ENCODE data around the gene TAOK2. TPM values are rescaled to one million over a fixed set of nuclear protein-coding genes. Genes with fewer than 3 reads are reported as not detected.

Gene TAOK2
- total RNA-seq, 2 experiments from 2014 or later: 13.1 to 14.1 TPM

- Mint-ChIP-seq H3K4me3 (no peak overlapping the region), H3K36me3 (ENCODE audit: low read depth) (peaks cover 54% of the 10 kb centered on the region), H3K27me3 (no peaks in the 10 kb centered on the region), H3K9me3 (no peaks in the 10 kb centered on the region), H3K4me1 (ENCODE audit: low read depth) (peaks cover 24% of the 10 kb centered on the region), H3K27ac (no peak overlapping the region)
- intact Hi-C loops (cut with DNase I, micrococcal nuclease): no loop called here
- Histone ChIP-seq H3K36me3 (ENCODE audit: insufficient read depth, low read length) (peaks cover 39% of the 10 kb centered on the region), H3K4me3 (ENCODE audit: low read length) (no peak overlapping the region), H3K27ac (ENCODE audit: low read depth in 1 of 2, low read length in 2 of 2) (no peak overlapping the region), H3K4me1 (ENCODE audit: insufficient read depth, low read length) (peaks cover 25% of the 10 kb centered on the region), H3K27me3 (ENCODE audit: control insufficient read depth in 1 of 2, insufficient read depth in 2 of 2, low read length in 2 of 2) (no peaks in the 10 kb centered on the region), H3K9me3 (ENCODE audit: control insufficient read depth in 1 of 2, insufficient read depth in 1 of 2, low read length in 2 of 2) (no peaks in the 10 kb centered on the region)
- POLR2A ChIA-PET: no interaction called here
- ATAC-seq (ENCODE audit: poor library complexity) (no peak), DNase-seq (no peak)
- TF ChIP-seq CTCF (IDR thresholded peaks at IDR 0.05): no peak
- CTCF ChIA-PET: interaction anchor here (1.0 kb wide), 1 partner anchor 153 kb away, joined by 3 read pairs; no protein-coding TSS in a partner anchor
Observed at GRCh38 chr16:30000735-30001631, 27.3 kb downstream of the TAOK2 start.

- ChIA-PET CTCF (no interaction called here), POLR2A (no interaction called here)
- Mint-ChIP-seq H3K27me3 (no peaks in the 10 kb centered on the region), H3K36me3 (ENCODE audit: low read depth) (peaks cover 41% of the 10 kb centered on the region), H3K4me1 (ENCODE audit: low read depth) (peaks cover 12% of the 10 kb centered on the region), H3K4me3 (no peak overlapping the region), H3K27ac (no peak overlapping the region), H3K9me3 (no peaks in the 10 kb centered on the region)
- ATAC-seq (ENCODE audit: poor library complexity): no peak
- Histone ChIP-seq H3K36me3 (ENCODE audit: insufficient read depth, low read length) (peaks cover 34% of the 10 kb centered on the region), H3K4me3 (ENCODE audit: low read length) (no peak overlapping the region), H3K27me3 (ENCODE audit: control insufficient read depth in 1 of 2, insufficient read depth in 2 of 2, low read length in 2 of 2) (peaks cover 0 to 2% of the 10 kb centered on the region in 2 experiments), H3K9me3 (ENCODE audit: control insufficient read depth in 1 of 2, insufficient read depth in 1 of 2, low read length in 2 of 2) (no peaks in the 10 kb centered on the region), H3K4me1 (ENCODE audit: insufficient read depth, low read length) (peaks cover 12% of the 10 kb centered on the region), H3K27ac (ENCODE audit: low read depth in 1 of 2, low read length in 2 of 2) (no peak overlapping the region)
- no peak for TF ChIP-seq CTCF (IDR thresholded peaks at IDR 0.05)
- intact Hi-C loops (cut with DNase I, micrococcal nuclease): no loop called here
- no peak for DNase-seq
Observed at GRCh38 chr16:30002614-30003346, 29.1 kb downstream of the TAOK2 start.

GRCh38 chr16:30003670-30004423 is 30.2 kb downstream of the TAOK2 start:
- TF ChIP-seq CTCF (IDR thresholded peaks at IDR 0.05): no peak
- no peak overlapping the region for H3K4me3 ChIP-seq (ENCODE audit: low read length)
- DNase-seq (no peak), ATAC-seq (ENCODE audit: poor library complexity) (no peak)
- peaks cover 4% of the 10 kb centered on the region for H3K27me3 Mint-ChIP-seq
- H3K4me1 ChIP-seq (ENCODE audit: insufficient read depth, low read length): peaks cover 11% of the 10 kb centered on the region
- H3K9me3 Mint-ChIP-seq: no peaks in the 10 kb centered on the region
- H3K36me3 Mint-ChIP-seq (ENCODE audit: low read depth): peaks cover 32% of the 10 kb centered on the region
- no peak overlapping the region for H3K4me3 Mint-ChIP-seq
- peaks cover 12% of the 10 kb centered on the region for H3K4me1 Mint-ChIP-seq (ENCODE audit: low read depth)
- POLR2A ChIA-PET: interaction anchor here (0.6 to 0.9 kb wide), 2 partner anchors 8 to 188 kb away, joined by 3 to 4 read pairs; partner anchors contain the start of genes INO80E and PAGR1
- peaks cover 0 to 2% of the 10 kb centered on the region in 2 experiments for H3K27me3 ChIP-seq (ENCODE audit: control insufficient read depth in 1 of 2, insufficient read depth in 2 of 2, low read length in 2 of 2)
- peaks cover 32% of the 10 kb centered on the region for H3K36me3 ChIP-seq (ENCODE audit: insufficient read depth, low read length)
- H3K27ac ChIP-seq (ENCODE audit: low read depth in 1 of 2, low read length in 2 of 2): no peak overlapping the region
- intact Hi-C loops (cut with DNase I, micrococcal nuclease): no loop called here
- H3K9me3 ChIP-seq (ENCODE audit: control insufficient read depth in 1 of 2, insufficient read depth in 1 of 2, low read length in 2 of 2): no peaks in the 10 kb centered on the region
- CTCF ChIA-PET: interaction anchor here (0.6 kb wide), 1 partner anchor 404 kb away, joined by 3 read pairs; no protein-coding TSS in a partner anchor
- peak overlapping the region; percentile 27 for H3K27ac Mint-ChIP-seq

Data from CD4-positive, alpha-beta T cell (primary cell).